ENCODE results near the gene STRA6.

STRA6 gene

DNA sequence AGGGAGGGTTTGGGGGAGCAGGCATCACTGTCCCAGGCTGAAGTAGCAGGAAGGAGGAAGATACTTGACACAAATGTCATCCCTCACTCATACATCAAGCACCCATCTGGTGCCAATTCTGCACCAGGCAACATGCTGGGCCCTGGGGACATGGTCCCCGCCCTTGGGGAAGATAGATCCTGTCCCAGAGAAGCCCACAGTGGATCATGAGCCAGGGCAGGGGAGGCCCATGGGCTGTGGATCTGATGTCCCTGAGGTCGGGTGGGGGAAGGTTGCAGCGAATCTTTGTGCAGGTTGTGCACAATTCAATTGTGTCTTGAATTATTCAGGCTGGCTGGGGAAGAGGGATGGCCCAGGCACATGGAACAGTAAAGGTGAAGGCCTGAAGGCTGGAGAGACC, 27.1 kb upstream of the STRA6 start:
- Histone ChIP-seq H3K14ac (ENCODE audit: low read length in 2 of 2) (no peak overlapping the region), H2BK12ac (ENCODE audit: low read length in 2 of 2) (no peak overlapping the region), H3K23ac (ENCODE audit: low read length in 2 of 2) (no peak overlapping the region), H2AFZ (ENCODE audit: low read depth, low read length) (no peak overlapping the region), H3K27ac (ENCODE audit: low read length, poor library complexity, severe bottlenecking) (no peak overlapping the region), H2BK120ac (ENCODE audit: low read depth, low read length) (no peak overlapping the region), H3K18ac (ENCODE audit: low read depth in 1 of 2, low read length in 2 of 2) (no peak overlapping the region), H3K9me3 (ENCODE audit: control insufficient read depth, low read length) (no peaks in the 10 kb centered on the region), H3K4me3 (ENCODE audit: insufficient read depth in 1 of 2, low read depth in 1 of 2, low read length in 2 of 2) (no peak overlapping the region), H2BK15ac (ENCODE audit: low read depth, poor library complexity, severe bottlenecking) (no peak overlapping the region), H2BK5ac (ENCODE audit: low read depth, low read length, poor library complexity, severe bottlenecking) (no peak overlapping the region), H3K4me2 (ENCODE audit: low read length, poor library complexity, severe bottlenecking) (no peak overlapping the region), H4K91ac (ENCODE audit: low read length) (no peak overlapping the region), H3K4ac (ENCODE audit: low read depth in 1 of 2, low read length in 2 of 2) (no peak overlapping the region), H4K8ac (ENCODE audit: low read length) (no peak overlapping the region), H3K4me1 (ENCODE audit: control insufficient read depth, insufficient read depth, low read depth, low read length) (peaks cover 29% of the 10 kb centered on the region), H2AK5ac (ENCODE audit: low read length, severe bottlenecking) (no peak overlapping the region), H3K36me3 (ENCODE audit: control insufficient read depth in 1 of 2, insufficient read depth in 2 of 2, low read depth in 1 of 2, low read length in 2 of 2) (no peaks in the 10 kb centered on the region), H3K9ac (ENCODE audit: low read length) (no peak overlapping the region), H3K79me1 (replicated peaks; ENCODE audit: low read length, poor library complexity, severe bottlenecking) (no peaks in the 10 kb centered on the region), H3K27me3 (ENCODE audit: control insufficient read depth in 1 of 2, insufficient read depth in 1 of 2, low read length in 2 of 2) (peaks cover 17 to 50% of the 10 kb centered on the region in 2 experiments)
- 86% methylated on average over 3 of the region's 3 CpGs for WGBS
- no peak for DNase-seq

- Histone ChIP-seq H2BK5ac (ENCODE audit: low read depth, low read length, poor library complexity, severe bottlenecking) (no peak overlapping the region), H2AK5ac (ENCODE audit: low read length, severe bottlenecking) (no peak overlapping the region), H3K18ac (ENCODE audit: low read depth in 1 of 2, low read length in 2 of 2) (no peak overlapping the region), H2BK15ac (ENCODE audit: low read depth, poor library complexity, severe bottlenecking) (no peak overlapping the region), H2AFZ (ENCODE audit: low read depth, low read length) (no peak overlapping the region), H3K4me1 (ENCODE audit: control insufficient read depth, insufficient read depth, low read depth, low read length) (peaks cover 28% of the 10 kb centered on the region), H3K23ac (ENCODE audit: low read length in 2 of 2) (no peak overlapping the region), H2BK120ac (ENCODE audit: low read depth, low read length) (no peak overlapping the region), H3K9me3 (ENCODE audit: control insufficient read depth, low read length) (no peaks in the 10 kb centered on the region), H3K27ac (ENCODE audit: low read length, poor library complexity, severe bottlenecking) (no peak overlapping the region), H3K4ac (ENCODE audit: low read depth in 1 of 2, low read length in 2 of 2) (no peak overlapping the region), H3K4me2 (ENCODE audit: low read length, poor library complexity, severe bottlenecking) (no peak overlapping the region), H3K14ac (ENCODE audit: low read length in 2 of 2) (no peak overlapping the region), H3K79me1 (replicated peaks; ENCODE audit: low read length, poor library complexity, severe bottlenecking) (no peaks in the 10 kb centered on the region), H3K4me3 (ENCODE audit: insufficient read depth in 1 of 2, low read depth in 1 of 2, low read length in 2 of 2) (no peak overlapping the region), H2BK12ac (ENCODE audit: low read length in 2 of 2) (no peak overlapping the region), H4K8ac (ENCODE audit: low read length) (no peak overlapping the region), H4K91ac (ENCODE audit: low read length) (no peak overlapping the region), H3K27me3 (ENCODE audit: control insufficient read depth in 1 of 2, insufficient read depth in 1 of 2, low read length in 2 of 2) (peaks cover 17 to 53% of the 10 kb centered on the region in 2 experiments), H3K36me3 (ENCODE audit: control insufficient read depth in 1 of 2, insufficient read depth in 2 of 2, low read depth in 1 of 2, low read length in 2 of 2) (no peaks in the 10 kb centered on the region), H3K9ac (ENCODE audit: low read length) (no peak overlapping the region)
- no peak for DNase-seq
- WGBS: 64% methylated on average over 17 of the region's 17 CpGs
These were observed 26.1 kb upstream of the STRA6 start for GRCh38 chr15:74228723-74229081.

- H3K4me3 ChIP-seq (ENCODE audit: insufficient read depth in 1 of 2, low read depth in 1 of 2, low read length in 2 of 2): no peak overlapping the region
- no peak overlapping the region for H3K9ac ChIP-seq (ENCODE audit: low read length)
- H3K27me3 ChIP-seq (ENCODE audit: control insufficient read depth in 1 of 2, insufficient read depth in 1 of 2, low read length in 2 of 2): peaks cover 17 to 55% of the 10 kb centered on the region in 2 experiments
- peak overlapping the region in 1 of 2 experiments; percentile 18 for H2BK12ac ChIP-seq (ENCODE audit: low read length in 2 of 2)
- peak overlapping the region; percentile 38 for H2AK5ac ChIP-seq (ENCODE audit: low read length, severe bottlenecking)
- H2BK15ac ChIP-seq (ENCODE audit: low read depth, poor library complexity, severe bottlenecking): no peak overlapping the region
- no peak overlapping the region for H2BK5ac ChIP-seq (ENCODE audit: low read depth, low read length, poor library complexity, severe bottlenecking)
- H3K4me2 ChIP-seq (ENCODE audit: low read length, poor library complexity, severe bottlenecking): no peak overlapping the region
- no peak overlapping the region for H3K18ac ChIP-seq (ENCODE audit: low read depth in 1 of 2, low read length in 2 of 2)
- H4K91ac ChIP-seq (ENCODE audit: low read length): no peak overlapping the region
- H3K36me3 ChIP-seq (ENCODE audit: control insufficient read depth in 1 of 2, insufficient read depth in 2 of 2, low read depth in 1 of 2, low read length in 2 of 2): no peaks in the 10 kb centered on the region
- peaks cover 27% of the 10 kb centered on the region for H3K4me1 ChIP-seq (ENCODE audit: control insufficient read depth, insufficient read depth, low read depth, low read length)
- H3K14ac ChIP-seq (ENCODE audit: low read length in 2 of 2): no peak overlapping the region
- no peaks in the 10 kb centered on the region for H3K79me1 ChIP-seq (replicated peaks; ENCODE audit: low read length, poor library complexity, severe bottlenecking)
- 81% methylated on average over 9 of the region's 11 CpGs for WGBS
- H2AFZ ChIP-seq (ENCODE audit: low read depth, low read length): no peak overlapping the region
- no peak overlapping the region for H2BK120ac ChIP-seq (ENCODE audit: low read depth, low read length)
- H3K4ac ChIP-seq (ENCODE audit: low read depth in 1 of 2, low read length in 2 of 2): no peak overlapping the region
- no peak overlapping the region for H4K8ac ChIP-seq (ENCODE audit: low read length)
- DNase-seq: no peak
- H3K9me3 ChIP-seq (ENCODE audit: control insufficient read depth, low read length): no peaks in the 10 kb centered on the region
- no peak overlapping the region for H3K27ac ChIP-seq (ENCODE audit: low read length, poor library complexity, severe bottlenecking)
- no peak overlapping the region for H3K23ac ChIP-seq (ENCODE audit: low read length in 2 of 2)
These were observed 25.6 kb upstream of the STRA6 start for GRCh38 chr15:74227968-74228722.

- Histone ChIP-seq H2BK12ac (ENCODE audit: low read length in 2 of 2) (no peak overlapping the region), H2BK5ac (ENCODE audit: low read depth, low read length, poor library complexity, severe bottlenecking) (no peak overlapping the region), H3K4me2 (ENCODE audit: low read length, poor library complexity, severe bottlenecking) (no peak overlapping the region), H2BK120ac (ENCODE audit: low read depth, low read length) (no peak overlapping the region), H3K14ac (ENCODE audit: low read length in 2 of 2) (no peak overlapping the region), H2AK5ac (ENCODE audit: low read length, severe bottlenecking) (no peak overlapping the region), H3K4me3 (ENCODE audit: insufficient read depth in 1 of 2, low read depth in 1 of 2, low read length in 2 of 2) (no peak overlapping the region), H3K4me1 (ENCODE audit: control insufficient read depth, insufficient read depth, low read depth, low read length) (peaks cover 27% of the 10 kb centered on the region), H3K36me3 (ENCODE audit: control insufficient read depth in 1 of 2, insufficient read depth in 2 of 2, low read depth in 1 of 2, low read length in 2 of 2) (no peaks in the 10 kb centered on the region), H3K4ac (ENCODE audit: low read depth in 1 of 2, low read length in 2 of 2) (no peak overlapping the region), H3K9ac (ENCODE audit: low read length) (no peak overlapping the region), H2BK15ac (ENCODE audit: low read depth, poor library complexity, severe bottlenecking) (peak overlapping the region; percentile 9), H3K27ac (ENCODE audit: low read length, poor library complexity, severe bottlenecking) (no peak overlapping the region), H3K27me3 (ENCODE audit: control insufficient read depth in 1 of 2, insufficient read depth in 1 of 2, low read length in 2 of 2) (peaks cover 23 to 61% of the 10 kb centered on the region in 2 experiments), H4K8ac (ENCODE audit: low read length) (no peak overlapping the region), H4K91ac (ENCODE audit: low read length) (no peak overlapping the region), H3K18ac (ENCODE audit: low read depth in 1 of 2, low read length in 2 of 2) (no peak overlapping the region), H3K9me3 (ENCODE audit: control insufficient read depth, low read length) (no peaks in the 10 kb centered on the region), H2AFZ (ENCODE audit: low read depth, low read length) (no peak overlapping the region), H3K23ac (ENCODE audit: low read length in 2 of 2) (no peak overlapping the region), H3K79me1 (replicated peaks; ENCODE audit: low read length, poor library complexity, severe bottlenecking) (no peaks in the 10 kb centered on the region)
- DNase-seq: no peak
- 91% methylated on average over 10 of the region's 10 CpGs for WGBS
These were observed 24.4 kb upstream of the STRA6 start for GRCh38 chr15:74226761-74227540.
